NCI-H1436 treated with DMSO at 0.1 percent for 48 hours (cell line): Measurements from ENCODE around the gene PER3.
"Not testable (repeated sequence)": the region's sequence is repeated elsewhere in the genome, so short reads cannot be mapped to it uniquely, and the experiment has no call there.

ENCODE experiments used
- DNase-seq: peaks from one replicate; lab custom pipeline; 2025; lab: John Stamatoyannopoulos, UW

PER3 gene

GRCh38 chr1:7780976-7781375, 3.1 kb upstream of the PER3 start:
- no peak for DNase-seq

- no peak for DNase-seq
These were observed 2.6 kb upstream of the PER3 start for GRCh38 chr1:7781501-7781900.

- no peak for DNase-seq
These were observed 2.1 kb upstream of the PER3 start for GRCh38 chr1:7781923-7782495.

GRCh38 chr1:7783178-7783711, 846 bp upstream of the PER3 start:
- DNase-seq = no peak

- no peak for DNase-seq
These were observed 491 bp downstream of the PER3 start for GRCh38 chr1:7784492-7785071.

- no peak for DNase-seq
These were observed 1.0 kb downstream of the PER3 start for GRCh38 chr1:7785108-7785507.

- no peak for DNase-seq
These were observed 2.7 kb downstream of the PER3 start for GRCh38 chr1:7786795-7787194.

- no peak for DNase-seq
These were observed 5.7 kb downstream of the PER3 start for GRCh38 chr1:7789828-7790227.

- not testable (repeated sequence) for DNase-seq
These were observed 6.9 kb downstream of the PER3 start for GRCh38 chr1:7791027-7791426.

- DNase-seq = no peak
These were observed 11.3 kb downstream of the PER3 start for GRCh38 chr1:7795406-7795805.

GRCh38 chr1:7805460-7805859, 21.4 kb downstream of the PER3 start:
- DNase-seq = no peak

- no peak for DNase-seq
These were observed 24.3 kb downstream of the PER3 start for GRCh38 chr1:7808253-7808844.

GRCh38 chr1:7809742-7810141, 25.7 kb downstream of the PER3 start:
- DNase-seq = no peak

- no peak for DNase-seq
These were observed 26.3 kb downstream of the PER3 start for GRCh38 chr1:7810395-7810794.

- no peak for DNase-seq
These were observed 27.4 kb downstream of the PER3 start for GRCh38 chr1:7811476-7811875.

GRCh38 chr1:7813677-7814373, 29.7 kb downstream of the PER3 start:
- DNase-seq = no peak

- no peak for DNase-seq
These were observed 37.2 kb downstream of the PER3 start for GRCh38 chr1:7821282-7821681.

GRCh38 chr1:7824701-7825100, 40.6 kb downstream of the PER3 start:
- DNase-seq = no peak

- no peak for DNase-seq
These were observed 42.3 kb downstream of the PER3 start for GRCh38 chr1:7826363-7826762.

GRCh38 chr1:7827126-7827955, 43.2 kb downstream of the PER3 start:
- DNase-seq = no peak

GRCh38 chr1:7831458-7831857, 47.4 kb downstream of the PER3 start:
- DNase-seq = no peak

GRCh38 chr1:7833035-7833434, 48.9 kb downstream of the PER3 start:
- DNase-seq = no peak
